Cardiac fibroblast (primary cell): ENCODE results near the gene KCNJ16.

Experiments
- DNase-seq, 2 donors: peaks; one replicate each; pipeline versions ENCODE4 v3.0.0 to v3.0.0-alpha.2; 2010; ENCODE audit warnings: low read depth in 2 of 2
- H3K4me3 ChIP-seq, 2 donors: replicated peaks in 1 of 2; 1 replicate in 1 of 2; 2 replicates in 1 of 2; pipeline ENCODE4 v1.5.1; 2011; ENCODE audit warnings: low read depth in 2 of 2, low read length in 2 of 2, mild to moderate bottlenecking in 2 of 2, moderate library complexity in 1 of 2
- CTCF ChIP-seq: IDR thresholded peaks from one replicate; pipeline ENCODE4 v1.5.1; 2011; ENCODE audit warnings: low read depth, mild to moderate bottlenecking, low read length, inconsistent platforms

KCNJ16 gene

DNA sequence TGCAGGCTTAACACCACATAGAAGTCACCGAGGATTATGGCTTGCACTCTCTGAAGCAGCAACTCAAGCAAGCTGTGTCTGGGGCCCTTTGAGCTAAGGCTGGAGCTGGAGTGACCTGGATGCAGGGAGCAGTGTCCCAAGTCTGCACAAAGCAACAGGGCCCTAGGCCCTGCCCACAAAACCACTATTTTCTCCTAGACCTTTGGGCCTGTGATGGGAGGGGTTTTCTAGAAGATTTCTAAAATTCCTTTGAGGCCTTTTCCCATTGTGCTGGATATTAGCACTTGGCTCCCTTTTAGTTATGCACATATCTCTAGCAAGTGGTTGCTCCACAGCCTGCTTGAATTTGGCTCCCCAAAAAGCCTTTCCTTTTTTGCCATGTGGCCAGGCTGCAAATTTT is 44.5 kb downstream of the KCNJ16 start:
- no peak overlapping the region for H3K4me3 ChIP-seq
- TF ChIP-seq CTCF, result no peak
- no peak for DNase-seq

- no peak for TF ChIP-seq CTCF
- DNase-seq, result peak in 1 of 2 donors; percentile 32
- H3K4me3 ChIP-seq, result no peak overlapping the region
These were observed 45.0 kb downstream of the KCNJ16 start for GRCh38 chr17:70119983-70120382.

- no peak for TF ChIP-seq CTCF
- no peak for DNase-seq
- H3K4me3 ChIP-seq, result no peak overlapping the region
These were observed 45.4 kb downstream of the KCNJ16 start for GRCh38 chr17:70120425-70120824.

DNA sequence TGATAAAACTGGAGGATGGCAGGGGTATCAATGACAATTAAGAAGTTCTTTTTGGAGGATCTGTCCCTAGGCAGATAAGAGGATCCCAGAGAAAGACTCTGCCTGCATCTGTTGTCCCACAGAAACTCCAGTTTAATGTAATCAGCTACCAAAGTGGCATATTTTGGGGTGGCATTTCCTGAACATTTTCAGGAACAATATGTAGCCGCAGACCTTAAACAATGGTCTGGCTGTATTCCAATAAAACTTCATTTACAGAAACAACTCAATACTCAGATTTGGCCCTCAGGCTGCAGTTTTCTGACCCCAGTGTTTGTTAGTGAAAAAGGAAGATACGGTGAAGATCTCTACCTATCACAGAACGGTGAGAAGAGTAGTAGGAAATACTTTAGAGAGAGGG is 46.1 kb downstream of the KCNJ16 start:
- DNase-seq, result no peak
- TF ChIP-seq CTCF, result no peak
- no peak overlapping the region for H3K4me3 ChIP-seq

- no peak for TF ChIP-seq CTCF
- H3K4me3 ChIP-seq, result no peak overlapping the region
- no peak for DNase-seq
These were observed 48.2 kb downstream of the KCNJ16 start for GRCh38 chr17:70123193-70123592.

GRCh38 chr17:70124723-70125122 is 49.7 kb downstream of the KCNJ16 start:
- no peak for DNase-seq
- H3K4me3 ChIP-seq, result no peak overlapping the region
- TF ChIP-seq CTCF, result no peak

DNA sequence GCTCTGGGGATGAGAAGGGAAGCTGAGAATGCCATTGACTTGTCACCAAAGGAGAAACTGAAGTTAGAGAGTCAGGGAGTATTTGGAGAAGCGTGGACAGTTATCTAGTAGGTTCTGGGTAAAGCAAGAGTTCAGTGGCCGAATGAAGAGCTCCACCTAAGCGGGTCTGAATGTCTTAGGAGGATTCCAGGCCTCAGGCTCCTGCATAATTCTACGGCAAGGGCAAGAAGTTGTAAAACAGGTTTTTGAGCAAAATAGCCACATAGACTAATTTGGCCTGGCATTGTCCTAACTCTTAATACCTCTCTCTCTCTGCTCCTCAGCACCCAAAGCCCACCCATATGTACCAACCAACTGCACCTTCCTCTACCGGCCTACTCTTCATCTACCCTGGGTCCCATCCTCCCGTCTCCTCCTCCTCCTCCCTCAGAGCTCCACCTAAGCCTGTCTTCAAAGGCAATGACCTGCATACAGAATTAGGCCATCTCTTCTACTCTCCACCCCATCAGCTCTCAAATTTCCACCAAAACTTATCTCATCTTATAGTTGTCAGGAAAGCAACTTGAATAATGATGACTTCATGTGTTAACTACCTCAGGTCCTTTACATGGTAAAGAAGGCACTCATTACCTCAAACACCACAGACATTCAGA is 52.3 kb downstream of the KCNJ16 start:
- DNase-seq, result no peak
- TF ChIP-seq CTCF, result no peak
- H3K4me3 ChIP-seq, result no peak overlapping the region
